Activated naive CD4-positive, alpha-beta T cell treated with anti-CD3 and anti-CD28 coated beads for 36 hours (primary cell): ENCODE measurements around the gene MFAP4. TPM values are rescaled to one million over a fixed set of nuclear protein-coding genes. Genes with fewer than 3 reads are reported as not detected.

Source experiments
- CTCF ChIA-PET: fragments of 350-600 bp; sonication (Branson Sonifier 250); formaldehyde crosslinking; loops from one replicate; lab custom pipeline; 2021; ENCODE audit warnings: antibody characterized with exemption; lab: Charles Lee
- DNase-seq: peaks from one replicate; pipeline ENCODE4 v3.0.0-alpha.2; 2020
- H3K27ac Mint-ChIP-seq: one replicate; pipeline ENCODE4 v1.8.0; 2021; ENCODE audit warnings: mild to moderate bottlenecking, mixed read lengths
- H3K27me3 Mint-ChIP-seq: one replicate; pipeline ENCODE4 v1.8.0; 2021; ENCODE audit warnings: low read depth, mixed read lengths
- H3K36me3 Mint-ChIP-seq: one replicate; pipeline ENCODE4 v1.8.0; 2021; ENCODE audit warnings: low read depth, mixed read lengths
- H3K4me1 Mint-ChIP-seq: one replicate; pipeline ENCODE4 v1.8.0; 2021; ENCODE audit warnings: low read depth, mixed read lengths
- H3K4me3 Mint-ChIP-seq: one replicate; pipeline ENCODE4 v1.8.0; 2021; ENCODE audit warnings: mild to moderate bottlenecking, moderate library complexity, mixed read lengths
- H3K9me3 Mint-ChIP-seq: one replicate; pipeline ENCODE4 v1.8.0; 2021; ENCODE audit warnings: mixed read lengths
- intact Hi-C: fragments of 100-400 bp; cut with micrococcal nuclease; formaldehyde crosslinking; loops from one replicate; pipeline ENCODE4 v1.15.1; 2023
- total RNA-seq, 2 experiments: library from RNA; stranded (reverse); gene quantifications; one replicate each; pipeline ENCODE4 v1.2.3, GENCODE V29; 2021

MFAP4 gene
- total RNA-seq, 2 experiments from 2014 or later = not detected

DNA sequence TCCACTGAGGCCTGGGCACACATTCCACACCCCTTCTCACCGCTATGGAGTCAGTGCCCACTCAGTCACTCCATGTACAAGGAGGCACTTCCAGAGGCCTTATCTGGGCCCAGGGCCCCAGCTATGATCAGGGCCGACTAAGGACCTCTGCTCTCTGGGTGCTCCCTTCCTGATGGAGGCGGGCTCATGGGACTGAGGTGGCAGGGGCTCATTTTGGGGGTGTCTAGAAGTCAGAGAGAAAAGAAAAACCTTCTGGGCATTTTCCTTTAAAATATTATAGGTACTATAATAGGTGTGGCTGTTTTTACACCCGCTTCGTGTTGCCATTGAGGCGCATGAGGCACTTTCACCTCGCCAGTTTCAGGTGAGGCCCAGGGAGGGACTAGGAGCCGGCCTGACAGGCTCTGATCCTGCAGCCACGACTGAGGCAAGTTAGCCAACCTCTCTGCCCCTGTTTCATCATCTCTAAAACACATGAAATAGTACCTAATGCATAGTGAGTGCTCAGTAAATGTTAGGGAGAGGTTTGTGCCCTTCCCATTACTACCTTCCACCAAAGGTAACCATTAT lies 38.8 kb downstream of the MFAP4 start:
- H3K36me3 Mint-ChIP-seq = no peaks in the 10 kb centered on the region
- CTCF ChIA-PET = interaction anchor here (1.2 kb wide), 1 partner anchor 10 kb away, joined by 3 read pairs; no protein-coding TSS in a partner anchor
- intact Hi-C loops = no loop called here
- H3K4me3 Mint-ChIP-seq = no peak overlapping the region
- no peak for DNase-seq
- H3K27ac Mint-ChIP-seq = no peak overlapping the region
- no peaks in the 10 kb centered on the region for H3K9me3 Mint-ChIP-seq
- no peaks in the 10 kb centered on the region for H3K27me3 Mint-ChIP-seq
- no peaks in the 10 kb centered on the region for H3K4me1 Mint-ChIP-seq

DNA sequence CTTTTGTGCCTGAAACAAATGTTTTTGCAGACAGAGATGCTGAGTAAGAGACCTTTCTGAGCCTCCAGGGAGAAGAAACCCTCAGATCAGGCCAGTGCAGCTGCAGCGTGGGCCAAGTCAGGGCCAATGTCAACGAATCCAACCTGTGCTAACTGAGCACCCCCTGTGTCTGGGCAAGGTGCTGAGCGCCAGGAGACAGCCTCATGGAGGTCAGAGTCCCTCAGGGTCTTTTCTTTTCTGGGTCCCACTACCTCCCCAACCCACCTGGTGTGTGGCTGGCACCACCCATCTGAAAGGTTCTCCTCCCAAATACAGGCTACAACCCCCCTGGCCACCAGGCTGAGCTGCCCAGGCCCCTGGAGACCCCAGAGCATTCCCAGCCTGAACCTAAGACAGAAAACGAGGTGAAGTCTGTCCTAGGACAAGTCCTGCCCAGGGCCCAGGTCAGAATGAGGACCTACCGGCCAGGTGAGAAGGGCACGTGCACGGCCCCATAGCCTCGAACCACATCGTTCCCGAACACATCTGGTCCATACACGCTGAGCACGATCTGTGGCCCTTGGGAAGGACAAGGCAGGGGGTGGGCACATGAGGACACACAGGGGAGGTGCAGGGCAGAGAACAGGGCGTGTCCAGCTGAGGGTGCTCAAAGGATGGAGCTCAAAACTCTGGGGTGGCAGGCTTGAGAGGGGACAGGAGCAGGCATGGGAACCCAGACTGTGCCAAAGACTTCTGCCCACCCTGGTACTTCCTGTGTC lies 39.5 kb downstream of the MFAP4 start:
- no peaks in the 10 kb centered on the region for H3K9me3 Mint-ChIP-seq
- H3K4me1 Mint-ChIP-seq = no peaks in the 10 kb centered on the region
- H3K36me3 Mint-ChIP-seq = no peaks in the 10 kb centered on the region
- CTCF ChIA-PET = interaction anchor here (1.2 kb wide), 1 partner anchor 9 kb away, joined by 3 read pairs; no protein-coding TSS in a partner anchor
- H3K27me3 Mint-ChIP-seq = no peaks in the 10 kb centered on the region
- no peak overlapping the region for H3K27ac Mint-ChIP-seq
- DNase-seq = no peak
- intact Hi-C loops = no loop called here
- H3K4me3 Mint-ChIP-seq = no peak overlapping the region

DNA sequence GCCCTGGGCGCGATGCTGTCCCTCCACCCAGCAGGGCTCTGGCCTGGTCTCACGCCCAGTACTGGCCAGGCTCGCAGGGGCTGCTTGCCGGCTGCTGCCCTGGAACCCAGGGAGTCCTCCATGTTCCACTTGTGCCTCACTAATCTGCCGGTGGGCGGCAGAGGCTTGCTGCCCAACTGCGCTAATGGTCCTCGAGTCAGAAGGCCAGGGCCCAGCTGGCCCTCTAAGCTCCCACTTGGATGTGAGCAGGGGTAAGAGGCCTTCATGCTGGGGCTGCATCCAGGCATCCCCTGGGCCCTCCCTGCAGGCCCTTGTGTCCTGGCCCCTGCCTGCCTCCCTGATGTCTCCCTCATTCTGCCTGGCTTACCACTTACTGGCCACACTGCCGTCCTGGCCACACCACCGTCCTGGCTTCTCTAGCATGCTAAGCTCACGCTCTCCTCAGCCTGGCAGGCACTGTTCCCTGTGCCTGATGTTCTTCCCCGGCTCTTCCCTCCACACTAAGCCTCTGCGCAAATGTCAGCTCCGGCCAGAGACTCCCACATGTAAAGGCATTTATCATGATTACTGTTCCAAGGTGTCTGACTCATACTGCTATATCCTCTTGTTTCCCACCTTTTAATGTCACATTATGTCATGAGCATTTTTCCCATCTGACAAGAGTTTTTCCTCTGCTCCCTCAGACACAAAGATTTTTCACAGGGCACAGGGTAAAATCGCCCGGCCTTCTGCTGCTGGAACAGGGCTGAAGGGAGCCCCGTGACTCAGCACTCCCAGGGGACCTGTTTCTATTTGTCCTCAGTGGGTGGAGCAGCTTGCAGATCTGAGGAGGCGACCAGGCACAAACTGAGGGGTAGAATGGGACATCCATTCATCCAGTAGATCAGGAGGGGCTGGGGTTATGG lies 40.4 kb downstream of the MFAP4 start:
- Mint-ChIP-seq H3K4me3 (no peak overlapping the region), H3K27ac (no peak overlapping the region)

DNA sequence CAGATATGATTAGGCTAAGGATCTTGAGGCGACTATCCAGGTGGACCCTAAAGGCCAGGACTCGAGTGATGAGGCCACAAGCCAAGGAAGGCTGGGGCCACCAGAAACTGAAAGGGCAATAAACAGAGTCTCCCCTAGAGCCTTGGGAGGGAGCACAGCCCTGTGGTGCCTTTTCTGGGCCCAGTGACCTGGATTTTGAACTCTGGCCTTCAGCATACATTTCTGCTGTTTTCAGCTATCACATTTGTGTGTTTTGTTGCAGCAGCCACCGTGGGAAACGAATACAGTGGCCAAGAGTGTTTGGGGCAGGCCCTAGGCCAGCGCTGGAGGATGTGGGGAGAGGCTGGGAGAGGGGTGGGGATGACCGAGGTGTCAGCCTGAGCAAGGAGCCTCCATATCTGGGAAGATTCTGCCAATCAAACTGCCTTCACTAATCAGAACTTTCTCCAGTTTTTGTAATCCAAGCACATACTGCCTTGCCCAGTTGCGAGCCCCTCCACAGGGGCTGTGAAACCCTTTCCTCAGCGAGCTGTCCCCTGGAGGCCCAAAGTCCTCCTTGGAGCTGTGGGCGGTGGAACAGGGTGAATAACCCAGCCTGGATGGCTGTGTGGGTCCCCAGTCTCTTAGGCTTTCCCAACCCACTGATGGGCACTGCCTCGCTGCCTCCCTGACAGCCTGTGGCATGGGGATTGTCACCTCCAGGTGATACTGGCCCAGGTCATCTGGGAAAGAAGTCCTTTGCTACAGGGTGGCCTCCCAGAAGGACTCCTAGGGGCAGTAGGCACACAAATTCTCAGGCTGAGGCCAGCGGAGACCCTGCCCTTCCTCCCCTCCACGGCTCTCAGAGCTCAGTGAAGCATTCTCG lies 41.3 kb downstream of the MFAP4 start:
- Mint-ChIP-seq H3K4me1 (no peaks in the 10 kb centered on the region), H3K4me3 (no peak overlapping the region), H3K27ac (no peak overlapping the region), H3K27me3 (peaks cover 9% of the 10 kb centered on the region), H3K9me3 (no peaks in the 10 kb centered on the region), H3K36me3 (no peaks in the 10 kb centered on the region)
- intact Hi-C loops = no loop called here
- no peak for DNase-seq
- CTCF ChIA-PET = no interaction called here

More for the DNA sequence above, 40.4 kb downstream of the MFAP4 start:
- H3K27me3 Mint-ChIP-seq = peaks cover 6% of the 10 kb centered on the region
- CTCF ChIA-PET = interaction anchor here (1.2 kb wide), 1 partner anchor 8 kb away, joined by 3 read pairs; no protein-coding TSS in a partner anchor
- no peaks in the 10 kb centered on the region for H3K4me1 Mint-ChIP-seq
- intact Hi-C loops = no loop called here
- no peak for DNase-seq
- H3K9me3 Mint-ChIP-seq = no peaks in the 10 kb centered on the region
- H3K36me3 Mint-ChIP-seq = no peaks in the 10 kb centered on the region

DNA sequence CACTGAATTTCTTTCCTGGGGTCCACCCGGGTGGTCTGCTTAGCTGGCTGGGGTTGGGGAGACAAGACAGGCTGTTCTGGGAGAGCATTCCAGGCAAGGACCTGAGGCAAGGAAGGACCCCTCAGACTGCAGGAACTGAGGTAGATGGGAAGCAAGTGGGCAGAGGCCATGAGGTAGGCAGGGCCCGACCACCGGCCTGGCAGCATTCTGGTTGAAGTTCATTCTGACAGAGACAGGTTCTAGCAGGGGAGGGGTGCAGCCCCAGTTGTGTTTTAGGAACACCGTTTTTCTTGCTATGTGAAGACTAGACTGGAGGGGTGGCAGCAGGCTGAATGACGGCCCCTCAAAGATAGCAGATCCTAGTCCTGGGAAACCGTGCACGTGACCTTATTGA lies 41.9 kb downstream of the MFAP4 start:
- DNase-seq = no peak
- intact Hi-C loops = no loop called here
- no peaks in the 10 kb centered on the region for H3K9me3 Mint-ChIP-seq

DNA sequence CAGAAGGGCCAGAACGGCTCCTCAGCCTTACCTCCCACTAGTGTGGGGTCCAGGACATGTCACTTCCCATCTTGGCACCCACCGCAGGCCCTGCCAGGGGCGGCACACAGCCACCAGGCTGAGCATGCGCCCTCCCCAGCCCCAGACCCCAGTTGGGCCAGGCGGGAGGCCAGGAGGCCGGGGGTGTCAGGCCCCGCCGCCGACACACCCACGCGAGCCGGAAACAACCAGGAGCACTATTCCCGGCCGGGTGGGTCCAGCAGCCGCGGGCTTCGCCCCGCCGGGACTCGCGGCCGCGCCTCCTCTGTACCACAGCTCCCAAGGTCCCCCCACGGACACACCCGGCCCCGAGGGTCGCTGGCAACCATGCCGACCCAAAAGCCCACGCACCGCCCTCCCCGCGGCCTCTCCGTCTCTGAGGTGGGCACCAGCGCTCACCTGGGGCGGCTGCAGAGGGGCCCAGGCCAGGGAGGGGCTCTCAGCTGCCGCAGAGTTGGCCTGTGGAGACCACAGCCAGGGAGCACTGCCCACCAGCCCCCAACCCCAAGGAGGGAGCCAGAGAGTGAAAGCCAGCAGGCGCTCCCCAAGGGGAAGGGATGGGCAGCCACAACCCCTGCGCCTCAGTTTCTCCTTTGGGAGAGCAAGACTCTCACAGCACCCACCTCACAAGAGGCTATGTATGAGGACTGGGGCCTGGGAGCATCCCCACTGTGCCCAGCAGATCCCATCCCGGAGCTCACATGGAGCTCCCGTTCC lies 42.5 kb downstream of the MFAP4 start:
- CTCF ChIA-PET = no interaction called here
- intact Hi-C loops = no loop called here
- H3K4me3 Mint-ChIP-seq = no peak overlapping the region
- DNase-seq = no peak
- H3K36me3 Mint-ChIP-seq = no peaks in the 10 kb centered on the region
- no peak overlapping the region for H3K27ac Mint-ChIP-seq
- H3K27me3 Mint-ChIP-seq = peaks cover 9% of the 10 kb centered on the region
- H3K9me3 Mint-ChIP-seq = no peaks in the 10 kb centered on the region
- no peaks in the 10 kb centered on the region for H3K4me1 Mint-ChIP-seq

More for the DNA sequence above, 41.9 kb downstream of the MFAP4 start:
- CTCF ChIA-PET = no interaction called here
- no peak overlapping the region for H3K27ac Mint-ChIP-seq
- no peaks in the 10 kb centered on the region for H3K36me3 Mint-ChIP-seq
- no peak overlapping the region for H3K4me3 Mint-ChIP-seq
- H3K27me3 Mint-ChIP-seq = peaks cover 9% of the 10 kb centered on the region
- no peaks in the 10 kb centered on the region for H3K4me1 Mint-ChIP-seq

DNA sequence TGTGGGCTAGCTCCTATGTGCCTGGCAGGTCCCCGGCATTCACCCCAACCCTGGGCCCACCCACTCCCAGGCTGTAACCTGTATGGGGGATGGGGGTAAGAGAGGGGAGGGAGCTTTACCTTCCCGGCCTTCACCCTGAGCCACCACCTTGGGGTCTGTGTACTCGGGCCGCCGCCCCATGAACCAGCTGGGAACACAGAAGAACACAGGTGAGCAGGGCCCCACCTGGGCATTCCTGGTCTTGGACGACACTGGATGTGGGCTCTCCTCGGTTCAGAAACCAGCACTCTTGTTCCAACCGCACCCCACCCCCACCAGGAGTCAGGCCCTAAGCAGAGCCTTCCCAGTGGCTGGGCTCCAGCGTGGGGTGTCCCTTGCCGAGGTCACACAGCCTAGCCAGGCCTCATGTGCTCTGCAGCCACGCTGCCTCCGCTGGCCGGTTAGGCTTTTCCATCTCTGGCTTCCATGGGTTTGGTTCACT lies 43.3 kb downstream of the MFAP4 start:
- Mint-ChIP-seq H3K4me3 (no peak overlapping the region), H3K4me1 (no peaks in the 10 kb centered on the region), H3K27ac (no peak overlapping the region), H3K36me3 (no peaks in the 10 kb centered on the region), H3K27me3 (peaks cover 12% of the 10 kb centered on the region), H3K9me3 (no peaks in the 10 kb centered on the region)
- DNase-seq = no peak
- CTCF ChIA-PET = interaction anchor here (1.4 kb wide), 1 partner anchor 104 kb away, joined by 4 read pairs; no protein-coding TSS in a partner anchor
- intact Hi-C loops = no loop called here

DNA sequence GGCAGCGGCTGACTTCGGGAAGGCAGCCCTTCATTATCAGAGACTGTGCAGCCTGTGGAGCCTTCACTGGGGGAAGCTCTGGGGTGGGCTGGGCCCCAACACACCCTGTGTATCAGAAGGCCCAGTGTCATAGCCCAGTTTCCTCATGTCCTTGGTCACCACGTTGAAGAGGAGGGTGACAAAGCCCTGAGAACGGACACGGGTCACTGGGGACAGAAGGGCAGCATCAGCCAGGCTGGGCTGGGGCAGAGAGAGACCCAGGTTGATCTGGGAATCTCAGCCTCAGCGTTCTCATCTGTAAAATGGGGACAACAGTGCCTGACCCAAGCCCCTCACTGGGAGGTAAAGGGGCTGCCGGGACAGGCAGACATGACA lies 43.7 kb downstream of the MFAP4 start:
- Mint-ChIP-seq H3K27ac (no peak overlapping the region), H3K27me3 (peaks cover 12% of the 10 kb centered on the region), H3K36me3 (no peaks in the 10 kb centered on the region), H3K4me1 (no peaks in the 10 kb centered on the region), H3K4me3 (no peak overlapping the region), H3K9me3 (no peaks in the 10 kb centered on the region)
- DNase-seq = no peak
- CTCF ChIA-PET = interaction anchor here (1.4 kb wide), 1 partner anchor 105 kb away, joined by 4 read pairs; no protein-coding TSS in a partner anchor
- intact Hi-C loops = no loop called here

DNA sequence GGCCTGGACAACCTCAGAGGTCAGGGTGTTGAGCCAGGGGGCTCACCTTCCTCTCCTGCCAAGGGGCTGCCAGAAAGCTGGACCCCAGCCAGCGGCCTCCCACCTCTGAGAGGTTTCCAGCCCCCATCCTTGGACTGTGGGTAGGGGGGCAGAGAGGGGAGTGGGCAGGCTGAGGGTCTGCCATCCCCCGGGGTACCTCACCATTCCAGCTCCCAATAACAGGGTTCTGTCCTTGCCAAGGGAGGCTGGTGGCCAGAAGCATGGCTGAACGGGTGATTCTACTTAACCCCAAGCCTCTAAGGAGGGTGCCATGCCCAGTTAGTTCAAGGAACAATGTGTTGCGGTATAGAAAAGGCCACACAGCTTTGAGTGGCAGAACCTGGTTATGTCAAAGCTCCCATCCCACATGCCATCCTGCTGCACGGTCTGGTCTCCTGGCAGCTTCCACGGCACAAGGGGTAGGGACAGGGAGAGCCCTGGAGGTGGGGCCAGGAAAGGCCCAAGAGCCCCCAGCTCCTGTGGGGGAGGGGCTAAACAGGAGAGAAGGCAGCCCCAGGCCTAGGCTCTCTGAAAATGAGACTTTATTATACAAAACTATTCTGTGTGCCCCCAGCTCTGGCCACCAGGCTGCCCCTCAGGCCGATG lies 44.3 kb downstream of the MFAP4 start:
- peaks cover 12% of the 10 kb centered on the region for H3K27me3 Mint-ChIP-seq
- H3K9me3 Mint-ChIP-seq = no peaks in the 10 kb centered on the region
- DNase-seq = no peak
- intact Hi-C loops = no loop called here
- H3K36me3 Mint-ChIP-seq = no peaks in the 10 kb centered on the region
- no peaks in the 10 kb centered on the region for H3K4me1 Mint-ChIP-seq
- CTCF ChIA-PET = interaction anchor here (1.4 kb wide), 1 partner anchor 105 kb away, joined by 4 read pairs; no protein-coding TSS in a partner anchor
- no peak overlapping the region for H3K27ac Mint-ChIP-seq
- H3K4me3 Mint-ChIP-seq = no peak overlapping the region

DNA sequence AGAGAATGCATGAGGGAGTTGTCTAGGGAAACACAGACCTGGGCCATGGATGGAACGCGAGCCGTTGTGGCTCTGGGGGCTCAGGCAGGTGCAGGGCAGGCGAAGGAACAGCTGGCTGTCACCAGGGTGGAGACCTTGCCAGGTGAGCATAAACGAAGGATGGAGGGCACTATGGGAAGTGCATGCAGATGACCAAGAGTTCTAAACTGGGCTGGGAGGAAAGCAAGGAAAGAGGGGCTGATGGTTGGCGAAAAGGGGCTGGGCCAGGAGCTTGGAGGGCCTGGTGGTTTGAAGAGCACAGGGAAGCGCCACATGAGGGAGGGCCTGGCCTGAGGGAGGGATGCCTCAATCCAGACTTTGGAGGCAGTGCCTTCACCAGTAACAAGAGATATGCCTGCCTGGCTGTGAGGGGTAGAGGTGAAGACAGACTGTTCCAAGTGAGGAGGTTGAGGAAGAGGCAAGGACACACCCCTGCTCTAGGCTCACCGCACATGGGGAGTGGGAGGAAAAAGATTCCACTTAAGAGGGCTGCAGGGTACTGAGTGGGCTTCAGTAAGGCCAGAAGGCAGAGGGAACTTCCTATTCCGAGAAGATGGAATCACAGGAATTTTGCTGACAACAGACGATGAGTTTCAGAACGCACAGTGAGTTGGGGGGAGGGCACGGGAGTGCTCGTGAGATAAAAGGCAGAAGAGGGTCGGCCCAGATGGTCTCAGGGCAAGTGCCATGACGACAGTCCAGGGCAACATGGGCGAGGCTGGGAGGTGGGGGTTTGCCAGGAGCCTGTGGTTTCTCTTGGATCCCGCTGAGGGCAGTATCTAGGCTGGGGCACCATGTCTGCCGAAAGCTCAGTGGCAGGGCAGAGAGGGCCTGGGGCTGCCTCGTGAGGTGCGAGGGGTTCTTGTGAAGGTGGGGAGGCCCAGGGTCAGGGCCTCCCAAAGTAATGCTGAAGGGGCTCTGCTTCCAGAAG lies 45.1 kb downstream of the MFAP4 start:
- H3K4me3 Mint-ChIP-seq = no peak overlapping the region
- no peaks in the 10 kb centered on the region for H3K9me3 Mint-ChIP-seq
- peaks cover 15% of the 10 kb centered on the region for H3K27me3 Mint-ChIP-seq
- H3K36me3 Mint-ChIP-seq = no peaks in the 10 kb centered on the region
- CTCF ChIA-PET = interaction anchor here (1.4 kb wide), 1 partner anchor 106 kb away, joined by 4 read pairs; no protein-coding TSS in a partner anchor
- no peak for DNase-seq
- no peaks in the 10 kb centered on the region for H3K4me1 Mint-ChIP-seq
- H3K27ac Mint-ChIP-seq = peak overlapping the region; percentile 12
- intact Hi-C loops = no loop called here
